Measurements from ENCODE around the gene STIM2.
A peak's percentile ranks its signal among the peaks of the same experiment; 100 is the strongest.
"Not testable (repeated sequence)": the region's sequence is repeated elsewhere in the genome, so short reads cannot be mapped to it uniquely, and the experiment has no call there.

Gene STIM2

DNA sequence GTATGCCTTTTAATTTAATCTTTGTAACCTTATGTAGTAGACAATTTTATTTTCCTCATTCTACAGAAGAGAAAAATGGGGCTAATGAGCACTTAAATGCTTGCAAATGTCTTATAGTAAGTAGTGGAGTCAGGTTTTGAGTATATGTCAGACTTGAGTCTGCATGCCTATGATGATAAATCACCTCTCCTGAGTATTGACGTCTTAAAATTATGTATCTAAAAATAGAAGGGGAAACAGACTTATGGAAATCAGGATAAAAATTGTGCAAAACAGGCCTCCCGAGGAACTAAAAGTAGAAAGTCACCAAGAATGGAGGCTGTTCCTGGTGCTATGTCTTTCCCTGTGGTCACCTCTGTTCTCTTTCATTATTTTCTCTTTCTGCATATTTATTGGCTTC lies 92.7 kb downstream of the STIM2 start:
- no peak for DNase-seq (ENCODE audit: low spot score)

GRCh38 chr4:26953770-26954423 lies 93.3 kb downstream of the STIM2 start:
- no peak for DNase-seq (ENCODE audit: low spot score)

DNA sequence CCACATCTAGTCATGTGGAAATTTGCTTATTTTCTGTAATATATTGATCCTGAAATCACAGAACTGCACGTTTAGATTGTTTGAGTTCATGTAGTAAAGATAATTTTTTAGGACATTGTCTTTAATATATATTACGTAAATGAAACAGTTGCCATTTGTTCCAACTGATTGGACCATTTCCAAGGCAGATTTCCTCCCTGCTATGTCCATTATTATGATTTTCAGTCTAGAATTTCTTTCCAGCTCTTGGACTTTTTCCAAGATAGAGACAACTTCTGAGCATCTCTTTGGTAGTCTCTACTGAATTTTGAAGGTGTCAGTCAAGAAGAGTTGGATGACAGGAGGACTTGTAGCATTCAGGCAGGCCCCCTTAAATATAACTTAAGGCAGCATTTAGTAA lies 94.6 kb downstream of the STIM2 start:
- DNase-seq (ENCODE audit: low spot score), result no peak

GRCh38 chr4:26958925-26959653 lies 98.4 kb downstream of the STIM2 start:
- DNase-seq (ENCODE audit: low spot score), result no peak

DNA sequence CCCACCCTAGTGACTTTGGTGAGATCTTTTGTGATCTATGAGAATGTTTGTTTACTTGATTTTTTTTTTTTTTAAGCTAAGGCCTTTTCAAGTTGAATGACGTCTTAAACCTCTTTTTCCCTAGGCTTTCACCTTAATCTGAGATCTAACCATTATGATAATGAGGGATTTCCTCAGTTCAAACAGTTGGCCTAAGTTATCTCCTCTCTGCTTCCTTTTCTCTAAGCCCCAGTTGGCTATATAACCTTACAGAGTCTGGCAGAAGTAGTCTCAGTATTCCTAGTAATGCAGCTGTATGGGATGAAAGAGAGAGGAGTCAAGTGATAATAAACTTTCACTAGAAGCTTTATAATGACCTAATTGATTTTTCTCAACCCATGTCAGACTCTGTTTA lies 99.0 kb downstream of the STIM2 start:
- DNase-seq (ENCODE audit: low spot score), result no peak

GRCh38 chr4:26962720-26963119 lies 102.1 kb downstream of the STIM2 start:
- DNase-seq (ENCODE audit: low spot score), result no peak

- no peak for DNase-seq (ENCODE audit: low spot score)
Measured at GRCh38 chr4:26964512-26964911, 103.9 kb downstream of the STIM2 start.

GRCh38 chr4:26964994-26965393 lies 104.4 kb downstream of the STIM2 start:
- DNase-seq (ENCODE audit: low spot score), result no peak

GRCh38 chr4:26975464-26976181 lies 115.0 kb downstream of the STIM2 start:
- not testable (repeated sequence) for DNase-seq (ENCODE audit: low spot score)

DNA sequence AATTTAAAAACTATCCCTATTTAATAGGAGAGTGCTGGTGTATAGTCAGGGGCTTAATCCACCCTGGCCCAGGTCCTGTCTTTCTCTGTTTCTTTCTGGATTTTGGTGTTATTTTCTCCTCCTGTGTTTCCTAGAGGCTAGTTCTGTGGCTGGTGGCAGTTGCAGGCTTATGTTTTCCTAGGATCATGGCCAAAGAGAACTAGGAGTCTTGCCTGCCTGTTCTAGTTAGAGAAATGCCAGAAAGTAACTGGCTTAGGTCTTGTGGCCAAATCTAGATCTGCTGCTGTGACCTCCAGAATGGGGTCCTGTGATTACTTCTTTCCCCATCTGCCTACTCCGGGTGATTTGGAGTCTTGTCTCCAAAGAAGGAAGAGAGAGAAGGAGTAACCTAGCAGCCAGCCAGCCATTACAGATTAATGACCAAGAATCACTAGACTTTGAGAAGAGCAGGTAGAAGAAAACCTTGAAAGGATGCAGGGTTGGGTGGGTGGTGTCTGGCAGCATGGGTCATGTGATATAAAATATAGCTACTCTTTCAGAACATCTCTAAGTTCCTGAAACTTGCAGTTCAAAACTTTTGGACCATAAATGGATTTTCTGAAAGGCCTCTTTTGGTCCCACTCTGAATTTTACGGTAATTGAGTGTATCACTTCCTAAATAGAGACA lies 117.9 kb downstream of the STIM2 start:
- no peak for DNase-seq (ENCODE audit: low spot score)

- DNase-seq (ENCODE audit: low spot score), result no peak
Measured at GRCh38 chr4:26984896-26985295, 124.3 kb downstream of the STIM2 start.

DNA sequence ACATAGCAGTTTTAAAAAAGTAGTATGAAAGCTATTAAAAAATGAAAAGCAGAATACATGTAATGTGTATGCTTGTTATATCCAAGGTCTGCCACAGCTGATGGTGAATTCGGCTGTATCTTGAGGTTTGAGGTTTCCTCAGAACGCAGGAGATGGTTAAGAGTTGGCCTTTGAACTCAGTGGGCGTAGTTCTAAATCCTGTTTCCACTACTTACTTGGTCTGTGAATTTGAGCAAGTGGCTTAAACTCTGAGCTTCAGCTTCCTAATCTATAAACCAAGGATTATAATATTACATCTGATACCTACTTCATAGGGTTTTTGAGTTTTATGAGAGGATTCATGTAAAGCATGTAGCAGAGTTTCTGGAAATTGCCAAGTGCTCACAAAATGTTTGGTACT lies 125.2 kb downstream of the STIM2 start:
- DNase-seq (ENCODE audit: low spot score), result no peak

GRCh38 chr4:26987191-26987590 lies 126.5 kb downstream of the STIM2 start:
- DNase-seq (ENCODE audit: low spot score), result peak; percentile 30

DNA sequence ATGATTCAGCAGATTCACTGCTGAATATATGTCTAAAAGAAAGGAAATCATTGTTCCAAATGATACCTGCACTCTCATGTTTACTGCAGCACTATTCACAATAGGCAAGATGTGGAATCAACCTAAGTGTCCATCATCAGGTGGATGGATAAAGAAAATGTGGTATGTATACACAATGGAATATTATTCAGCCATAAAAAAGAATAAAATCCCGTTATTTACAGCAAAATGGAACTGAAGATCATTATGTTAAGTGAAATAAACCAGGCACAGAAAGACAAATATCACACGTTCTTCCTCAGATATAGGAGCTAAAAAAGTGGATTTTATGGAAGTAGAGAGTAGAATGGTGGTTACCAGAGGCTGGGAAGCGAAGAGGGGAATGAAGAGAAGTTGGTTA lies 130.4 kb downstream of the STIM2 start:
- DNase-seq (ENCODE audit: low spot score), result no peak

GRCh38 chr4:26992657-26993361 lies 132.2 kb downstream of the STIM2 start:
- DNase-seq (ENCODE audit: low spot score), result peak; percentile 52

DNA sequence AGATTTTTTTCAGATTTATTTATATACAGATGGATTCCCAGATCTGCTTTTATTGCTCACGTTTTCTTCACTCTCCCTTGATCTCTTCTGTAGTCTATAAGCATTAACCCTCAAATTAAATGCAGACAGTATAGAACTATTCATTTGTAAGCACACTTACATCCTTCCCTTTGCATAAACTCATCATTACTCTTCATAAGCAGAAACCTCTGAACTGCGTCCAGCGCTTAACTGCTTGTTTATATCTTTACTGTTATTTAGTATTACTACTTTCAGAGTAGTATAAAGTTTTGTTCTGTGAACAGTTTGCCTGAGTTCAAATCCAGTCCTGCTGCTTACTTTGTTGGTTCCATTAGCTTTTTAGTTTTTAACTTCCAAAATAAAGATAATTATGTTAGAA lies 132.9 kb downstream of the STIM2 start:
- no peak for DNase-seq (ENCODE audit: low spot score)

GRCh38 chr4:26993967-26994366 lies 133.3 kb downstream of the STIM2 start:
- no peak for DNase-seq (ENCODE audit: low spot score)

GRCh38 chr4:26995316-26995715 lies 134.7 kb downstream of the STIM2 start:
- DNase-seq (ENCODE audit: low spot score), result no peak

DNA sequence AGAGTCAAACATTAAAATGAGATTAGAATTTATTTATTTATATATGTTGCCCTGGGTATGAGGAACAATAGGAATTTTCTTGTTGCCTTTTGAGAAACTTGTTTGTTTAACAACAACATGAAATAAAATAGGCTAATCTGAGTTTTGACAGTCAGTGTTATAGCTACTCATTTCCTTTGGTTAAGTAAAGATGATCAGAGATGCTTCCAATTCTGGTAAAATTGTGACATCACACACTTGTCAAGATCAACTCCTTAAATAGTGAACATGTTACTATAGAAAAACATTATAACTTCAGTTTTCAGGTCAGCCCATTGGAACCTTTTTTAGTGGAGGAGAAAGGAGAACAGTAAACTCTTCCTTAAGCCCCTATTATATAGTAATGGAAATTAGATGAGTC lies 136.1 kb downstream of the STIM2 start:
- no peak for DNase-seq (ENCODE audit: low spot score)

GRCh38 chr4:26999689-27000088 lies 139.0 kb downstream of the STIM2 start:
- DNase-seq (ENCODE audit: low spot score), result no peak

DNA sequence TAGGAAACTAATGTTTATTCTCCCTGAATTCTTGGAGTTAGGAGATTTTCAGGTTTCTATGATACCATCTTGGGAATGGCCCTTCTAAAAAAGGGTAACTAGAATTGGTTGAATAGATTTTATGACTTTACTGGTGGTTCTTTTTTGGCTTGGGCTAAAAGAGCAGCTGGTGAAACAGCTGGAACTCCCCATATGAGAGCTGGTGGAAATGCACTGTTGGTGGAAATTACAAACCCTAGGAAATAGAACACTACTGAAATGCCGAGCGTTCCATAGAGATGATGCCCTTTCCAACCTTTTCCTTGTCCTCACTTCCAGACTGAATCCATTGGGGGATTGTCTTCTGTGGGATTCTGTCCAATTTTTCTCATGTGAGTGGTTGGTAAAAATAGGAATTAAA lies 139.5 kb downstream of the STIM2 start:
- DNase-seq (ENCODE audit: low spot score), result no peak

- no peak for DNase-seq (ENCODE audit: low spot score)
Measured at GRCh38 chr4:27000820-27001219, 140.2 kb downstream of the STIM2 start.

All from globus pallidus (tissue), 1 donor.